HepG2 (cell line): ENCODE data around the gene CDKN2A. TPM values are rescaled to one million over a fixed set of nuclear protein-coding genes. Genes with fewer than 3 reads are reported as not detected.

ENCODE experiments used
- ARID2 ChIP-seq: sonication (generic); formaldehyde crosslinking; IDR thresholded peaks from 2 replicates; pipeline ENCODE4 v1.8.1; 2022; ENCODE audit warnings: mild to moderate bottlenecking, missing genetic modification reagents, borderline replicate concordance
- DR1 ChIP-seq: sonication (generic); formaldehyde crosslinking; IDR thresholded peaks from 2 replicates; pipeline ENCODE4 v1.8.0; 2021; ENCODE audit warnings: mild to moderate bottlenecking, missing genetic modification reagents, inconsistent platforms
- EEA1 ChIP-seq: sonication (generic); formaldehyde crosslinking; IDR thresholded peaks from 2 replicates; pipeline ENCODE4 v1.5.1; 2020; ENCODE audit warnings: mild to moderate bottlenecking, missing genetic modification reagents, borderline replicate concordance
- HOXA9 ChIP-seq: sonication (generic); formaldehyde crosslinking; IDR thresholded peaks from 2 replicates; pipeline ENCODE4 v1.8.1; 2022; ENCODE audit warnings: missing genetic modification reagents, mild to moderate bottlenecking, moderate library complexity, borderline replicate concordance
- KDM6A ChIP-seq: IDR thresholded peaks from 2 replicates; pipeline ENCODE4 v1.6.1; 2016; ENCODE audit warnings: low read depth
- NAIF1 ChIP-seq: sonication (generic); formaldehyde crosslinking; IDR thresholded peaks from 2 replicates; pipeline ENCODE4 v1.5.0; 2020; ENCODE audit warnings: mild to moderate bottlenecking, missing genetic modification reagents, borderline replicate concordance
- PHF5A ChIP-seq: IDR thresholded peaks from one replicate; pipeline ENCODE4 v1.6.1; 2018; ENCODE audit warnings: low read depth, missing genetic modification reagents; ENCODE audit not compliant: unreplicated experiment
- RBM22 ChIP-seq: fragments of 200-400 bp; formaldehyde crosslinking; optimal IDR thresholded peaks from 2 replicates; pipeline ENCODE3; 2017; ENCODE audit warnings: mild to moderate bottlenecking, low read length, moderate library complexity
- SOX13 ChIP-seq, 3 experiments: fragments of 450-650 bp in 1 of 3; sonication (generic) in 1 of 3; formaldehyde crosslinking in 1 of 3; IDR thresholded peaks in 2 of 3; conservative IDR thresholded peaks in 1 of 3; 2 replicates each; pipeline versions ENCODE4 v1.5.0 to v1.6.1; 2016 to 2020; ENCODE audit warnings: antibody characterized with exemption in 1 of 3, mild to moderate bottlenecking in 1 of 3, missing compliant biosample characterization in 1 of 3, missing genetic modification reagents in 1 of 3, moderate library complexity in 1 of 3
- TOPORS ChIP-seq: sonication (generic); formaldehyde crosslinking; IDR thresholded peaks from 2 replicates; pipeline ENCODE4 v1.8.0; 2023; ENCODE audit warnings: mild to moderate bottlenecking, missing genetic modification reagents
- ZFX ChIP-seq: sonication (generic); formaldehyde crosslinking; IDR thresholded peaks from 2 replicates; pipeline ENCODE4 v1.4.0; 2020; ENCODE audit warnings: mild to moderate bottlenecking, low read depth, missing genetic modification reagents, moderate library complexity
- ZNF431 ChIP-seq: sonication (generic); formaldehyde crosslinking; IDR thresholded peaks from 2 replicates; pipeline ENCODE4 v1.9.0; 2022; ENCODE audit warnings: missing genetic modification reagents, low read depth, mild to moderate bottlenecking, borderline replicate concordance
- ZNF670 ChIP-seq: sonication (generic); formaldehyde crosslinking; IDR thresholded peaks from 2 replicates; pipeline ENCODE4 v1.8.0; 2022; ENCODE audit warnings: mild to moderate bottlenecking, missing genetic modification reagents, borderline replicate concordance
- ZSCAN31 ChIP-seq: sonication (generic); formaldehyde crosslinking; IDR thresholded peaks from 2 replicates; pipeline ENCODE4 v1.5.0; 2020; ENCODE audit warnings: low read depth, mild to moderate bottlenecking, missing genetic modification reagents
- polyA plus RNA-seq, 8 experiments: library from polyadenylated mRNA; depleted of rRNA in 3 of 8; stranded (reverse) in 7 of 8; unstranded in 1 of 8; fragments of >200 nt; fragmentation: Illumina TruSeq in 4 of 8; extraction: Trizol in 4 of 8; gene quantifications; 2 replicates each; pipeline versions ENCODE4 v1.2.1 to v1.2.3, GENCODE V29; 2011 to 2016; ENCODE audit warnings: low read depth in 4 of 8, missing spikeins in 1 of 8, mixed read lengths in 1 of 8; ENCODE audit not compliant: insufficient read depth in 1 of 8
- total RNA-seq, 5 experiments: library from RNA; depleted of rRNA; stranded (reverse); fragments of >200 nt; fragmentation: Illumina TruSeq; extraction: Trizol; gene quantifications; 2 replicates each; pipeline ENCODE4 v1.2.3, GENCODE V29; 2016; ENCODE audit warnings: low read depth in 1 of 5
- TF ChIP-seq, protein P1 (sequence below), 2 experiments: IDR thresholded peaks; 2 replicates each; pipeline ENCODE4 v1.6.1; 2011 to 2012; ENCODE audit warnings: low read length in 2 of 2, borderline replicate concordance in 1 of 2, low read depth in 1 of 2, mild to moderate bottlenecking in 1 of 2, moderate library complexity in 1 of 2
- TF ChIP-seq, protein P2 (sequence below): sonication (generic); formaldehyde crosslinking; IDR thresholded peaks from 2 replicates; pipeline ENCODE4 v1.9.0; 2022; ENCODE audit warnings: missing genetic modification reagents, mild to moderate bottlenecking, borderline replicate concordance
- TF ChIP-seq, protein P3 (sequence below): sonication (generic); formaldehyde crosslinking; IDR thresholded peaks from 2 replicates; pipeline ENCODE4 v1.4.0; 2020; ENCODE audit warnings: missing genetic modification reagents
- TF ChIP-seq, protein P4 (sequence below): fragments of 450-650 bp; IDR thresholded peaks from 2 replicates; pipeline ENCODE4 v1.6.1; 2016

CDKN2A gene
- total and polyA plus RNA-seq, 2 of the 13 experiments (the other 11 are each of a cell fraction or from before 2014, with no cell fraction given), result 4.2 to 4.8 TPM

DNA sequence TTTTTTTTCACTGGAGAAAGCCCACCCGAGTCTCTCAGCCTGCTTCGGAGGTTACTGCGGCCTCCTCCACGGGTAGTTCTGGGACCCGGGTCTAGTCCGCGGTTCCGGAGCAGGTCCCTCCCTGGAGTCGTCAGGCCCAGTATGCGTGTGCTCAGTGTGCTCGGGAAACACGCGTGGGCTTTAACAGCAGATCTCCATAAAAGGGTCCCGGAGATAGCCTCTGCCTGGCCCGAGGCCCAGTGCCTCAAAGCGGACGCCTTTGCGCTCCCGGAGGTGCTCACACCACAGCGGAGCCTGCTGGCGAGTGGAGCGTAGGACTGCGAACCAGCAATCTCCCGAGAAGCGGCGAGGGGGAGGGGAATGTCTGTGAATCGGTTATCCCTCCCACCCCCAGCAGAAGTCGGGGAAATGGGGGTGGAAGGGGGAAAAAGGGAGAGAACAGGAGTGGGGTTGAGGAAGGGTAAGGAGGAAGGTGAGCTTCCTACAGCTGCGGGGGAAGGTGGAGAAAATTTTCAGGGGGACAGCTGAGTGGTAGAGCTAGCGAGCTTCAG lies 28.7 kb downstream of the CDKN2A start (continued):
- TF ChIP-seq, protein P1, sequence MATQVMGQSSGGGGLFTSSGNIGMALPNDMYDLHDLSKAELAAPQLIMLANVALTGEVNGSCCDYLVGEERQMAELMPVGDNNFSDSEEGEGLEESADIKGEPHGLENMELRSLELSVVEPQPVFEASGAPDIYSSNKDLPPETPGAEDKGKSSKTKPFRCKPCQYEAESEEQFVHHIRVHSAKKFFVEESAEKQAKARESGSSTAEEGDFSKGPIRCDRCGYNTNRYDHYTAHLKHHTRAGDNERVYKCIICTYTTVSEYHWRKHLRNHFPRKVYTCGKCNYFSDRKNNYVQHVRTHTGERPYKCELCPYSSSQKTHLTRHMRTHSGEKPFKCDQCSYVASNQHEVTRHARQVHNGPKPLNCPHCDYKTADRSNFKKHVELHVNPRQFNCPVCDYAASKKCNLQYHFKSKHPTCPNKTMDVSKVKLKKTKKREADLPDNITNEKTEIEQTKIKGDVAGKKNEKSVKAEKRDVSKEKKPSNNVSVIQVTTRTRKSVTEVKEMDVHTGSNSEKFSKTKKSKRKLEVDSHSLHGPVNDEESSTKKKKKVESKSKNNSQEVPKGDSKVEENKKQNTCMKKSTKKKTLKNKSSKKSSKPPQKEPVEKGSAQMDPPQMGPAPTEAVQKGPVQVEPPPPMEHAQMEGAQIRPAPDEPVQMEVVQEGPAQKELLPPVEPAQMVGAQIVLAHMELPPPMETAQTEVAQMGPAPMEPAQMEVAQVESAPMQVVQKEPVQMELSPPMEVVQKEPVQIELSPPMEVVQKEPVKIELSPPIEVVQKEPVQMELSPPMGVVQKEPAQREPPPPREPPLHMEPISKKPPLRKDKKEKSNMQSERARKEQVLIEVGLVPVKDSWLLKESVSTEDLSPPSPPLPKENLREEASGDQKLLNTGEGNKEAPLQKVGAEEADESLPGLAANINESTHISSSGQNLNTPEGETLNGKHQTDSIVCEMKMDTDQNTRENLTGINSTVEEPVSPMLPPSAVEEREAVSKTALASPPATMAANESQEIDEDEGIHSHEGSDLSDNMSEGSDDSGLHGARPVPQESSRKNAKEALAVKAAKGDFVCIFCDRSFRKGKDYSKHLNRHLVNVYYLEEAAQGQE (IDR thresholded peaks at IDR 0.05; ENCODE audit: borderline replicate concordance in 1 of 2, low read depth in 1 of 2, low read length in 2 of 2), result no peak
- TF ChIP-seq SOX13 (IDR thresholded peaks at IDR 0.05) (no peak), SOX13 (CRISPR knock-in tag; conservative IDR thresholded peaks at IDR 0.05 in 1 of 2, IDR thresholded peaks at IDR 0.05 in 1 of 2) (no peak), DR1 (CRISPR knock-in tag) (no peak), EEA1 (CRISPR knock-in tag) (no peak), PHF5A (CRISPR knock-in tag) (no peak), NAIF1 (no peak), RBM22 (no peak), TOPORS (CRISPR knock-in tag) (0 out of 2 replicates have a peak, but pooled peaks have one; percentile 25), KDM6A (no peak), ZNF431 (CRISPR knock-in tag) (no peak), ZFX (CRISPR knock-in tag) (peak; percentile 85), HOXA9 (CRISPR knock-in tag) (no peak), ZNF670 (no peak), ARID2 (0 out of 2 replicates have a peak, but pooled peaks have one; percentile 50), ZSCAN31 (CRISPR knock-in tag) (no peak)
- TF ChIP-seq, protein P2, sequence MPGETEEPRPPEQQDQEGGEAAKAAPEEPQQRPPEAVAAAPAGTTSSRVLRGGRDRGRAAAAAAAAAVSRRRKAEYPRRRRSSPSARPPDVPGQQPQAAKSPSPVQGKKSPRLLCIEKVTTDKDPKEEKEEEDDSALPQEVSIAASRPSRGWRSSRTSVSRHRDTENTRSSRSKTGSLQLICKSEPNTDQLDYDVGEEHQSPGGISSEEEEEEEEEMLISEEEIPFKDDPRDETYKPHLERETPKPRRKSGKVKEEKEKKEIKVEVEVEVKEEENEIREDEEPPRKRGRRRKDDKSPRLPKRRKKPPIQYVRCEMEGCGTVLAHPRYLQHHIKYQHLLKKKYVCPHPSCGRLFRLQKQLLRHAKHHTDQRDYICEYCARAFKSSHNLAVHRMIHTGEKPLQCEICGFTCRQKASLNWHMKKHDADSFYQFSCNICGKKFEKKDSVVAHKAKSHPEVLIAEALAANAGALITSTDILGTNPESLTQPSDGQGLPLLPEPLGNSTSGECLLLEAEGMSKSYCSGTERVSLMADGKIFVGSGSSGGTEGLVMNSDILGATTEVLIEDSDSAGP (CRISPR knock-in tag), result peak; percentile 32; the same call in 1 of the 2 replicates
- TF ChIP-seq, protein P3, sequence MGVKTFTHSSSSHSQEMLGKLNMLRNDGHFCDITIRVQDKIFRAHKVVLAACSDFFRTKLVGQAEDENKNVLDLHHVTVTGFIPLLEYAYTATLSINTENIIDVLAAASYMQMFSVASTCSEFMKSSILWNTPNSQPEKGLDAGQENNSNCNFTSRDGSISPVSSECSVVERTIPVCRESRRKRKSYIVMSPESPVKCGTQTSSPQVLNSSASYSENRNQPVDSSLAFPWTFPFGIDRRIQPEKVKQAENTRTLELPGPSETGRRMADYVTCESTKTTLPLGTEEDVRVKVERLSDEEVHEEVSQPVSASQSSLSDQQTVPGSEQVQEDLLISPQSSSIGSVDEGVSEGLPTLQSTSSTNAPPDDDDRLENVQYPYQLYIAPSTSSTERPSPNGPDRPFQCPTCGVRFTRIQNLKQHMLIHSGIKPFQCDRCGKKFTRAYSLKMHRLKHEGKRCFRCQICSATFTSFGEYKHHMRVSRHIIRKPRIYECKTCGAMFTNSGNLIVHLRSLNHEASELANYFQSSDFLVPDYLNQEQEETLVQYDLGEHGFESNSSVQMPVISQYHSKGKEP (CRISPR knock-in tag), result no peak
- TF ChIP-seq, protein P4, sequence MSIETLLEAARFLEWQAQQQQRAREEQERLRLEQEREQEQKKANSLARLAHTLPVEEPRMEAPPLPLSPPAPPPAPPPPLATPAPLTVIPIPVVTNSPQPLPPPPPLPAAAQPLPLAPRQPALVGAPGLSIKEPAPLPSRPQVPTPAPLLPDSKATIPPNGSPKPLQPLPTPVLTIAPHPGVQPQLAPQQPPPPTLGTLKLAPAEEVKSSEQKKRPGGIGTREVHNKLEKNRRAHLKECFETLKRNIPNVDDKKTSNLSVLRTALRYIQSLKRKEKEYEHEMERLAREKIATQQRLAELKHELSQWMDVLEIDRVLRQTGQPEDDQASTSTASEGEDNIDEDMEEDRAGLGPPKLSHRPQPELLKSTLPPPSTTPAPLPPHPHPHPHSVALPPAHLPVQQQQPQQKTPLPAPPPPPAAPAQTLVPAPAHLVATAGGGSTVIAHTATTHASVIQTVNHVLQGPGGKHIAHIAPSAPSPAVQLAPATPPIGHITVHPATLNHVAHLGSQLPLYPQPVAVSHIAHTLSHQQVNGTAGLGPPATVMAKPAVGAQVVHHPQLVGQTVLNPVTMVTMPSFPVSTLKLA, result no peak
